B cell (primary cell): ENCODE measurements around the gene ZDHHC1.

Experiments used
- CTCF ChIP-seq: fragments of 200-600 bp; IDR thresholded peaks from one replicate; pipeline ENCODE4 v1.8.0; 2022; ENCODE audit warnings: antibody characterized with exemption, mild to moderate bottlenecking
- EZH2 ChIP-seq: IDR thresholded peaks from 2 replicates; pipeline ENCODE4 v1.6.1; 2012; ENCODE audit warnings: borderline replicate concordance, low read depth, mild to moderate bottlenecking, moderate library complexity, low read length; ENCODE audit not compliant: insufficient read depth, poor library complexity, severe bottlenecking

DNA sequence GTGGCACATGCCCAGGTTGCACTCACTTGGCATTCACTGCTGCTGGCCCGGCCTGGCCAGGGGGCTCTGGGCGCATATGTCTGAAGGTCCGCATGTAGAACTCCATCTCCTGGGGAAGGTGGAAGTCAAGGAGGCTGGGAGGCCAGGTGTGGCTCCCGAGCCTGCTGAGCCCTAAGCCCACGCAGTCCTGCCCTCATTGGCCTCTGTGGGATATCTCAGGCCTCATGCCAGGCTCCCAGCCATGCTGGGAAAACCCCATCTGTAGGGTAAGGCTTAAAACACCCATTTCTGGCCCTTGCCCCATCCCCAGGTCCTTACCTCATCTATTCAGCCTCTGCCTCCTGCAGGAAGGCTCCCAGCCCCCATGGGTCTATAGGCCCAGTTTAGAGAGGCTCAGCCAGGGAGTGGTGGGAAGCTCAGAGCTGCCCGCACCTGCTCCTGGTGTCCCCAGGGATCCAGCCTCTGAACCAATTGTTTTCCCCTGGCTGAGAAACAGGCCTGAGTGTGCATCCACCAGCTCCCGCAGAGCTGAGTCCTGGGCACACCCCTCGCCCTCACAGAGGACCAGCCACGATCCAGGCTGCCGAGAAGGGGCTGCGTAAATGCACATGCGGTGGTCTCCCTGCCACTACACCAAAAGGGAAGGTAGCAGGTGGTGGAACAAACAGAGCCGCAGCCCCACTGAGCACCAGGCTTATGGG, 20.7 kb downstream of the ZDHHC1 start:
- TF ChIP-seq CTCF (no peak), EZH2 (no peak)
